Natural killer cell treated with Interleukin-12 subunit alpha and Interleukin-12 subunit beta and Interleukin-15 and Interleukin-18, amount 100 ng/mL, for 72 hours (primary cell): ENCODE results near the gene HSF5. TPM values are rescaled to one million over a fixed set of nuclear protein-coding genes. Genes with fewer than 3 reads are reported as not detected.
"Not testable (repeated sequence)": the region's sequence is repeated elsewhere in the genome, so short reads cannot be mapped to it uniquely, and the experiment has no call there.

Source experiments
- ATAC-seq, 2 donors: fragments of 150-1000 bp; cut with Tn5 transposase in 1 of 2; sonication (Bioruptor Pico), chemical (Tn5 transposase) in 1 of 2; 2 replicates each; pipeline ENCODE4 v1.10.0; 2021
- DNase-seq: peaks from one replicate; pipeline ENCODE4 v3.0.0; 2022; ENCODE audit warnings: low spot score
- H3K27ac Mint-ChIP-seq, 2 donors: 1 replicate in 1 of 2; 2 replicates in 1 of 2; pipeline ENCODE4 v1.8.0; 2022; ENCODE audit warnings: mixed read lengths in 2 of 2, mild to moderate bottlenecking in 1 of 2, moderate library complexity in 1 of 2
- H3K27me3 Mint-ChIP-seq, 2 donors: 1 replicate in 1 of 2; 2 replicates in 1 of 2; pipeline ENCODE4 v1.8.0; 2022; ENCODE audit warnings: mixed read lengths in 2 of 2
- H3K36me3 Mint-ChIP-seq: one replicate; pipeline ENCODE4 v1.8.0; 2022; ENCODE audit warnings: mixed read lengths
- H3K4me1 Mint-ChIP-seq, 2 donors: 1 replicate in 1 of 2; 2 replicates in 1 of 2; pipeline ENCODE4 v1.8.0; 2022; ENCODE audit warnings: low read depth in 2 of 2, mixed read lengths in 2 of 2, mild to moderate bottlenecking in 1 of 2
- H3K4me3 Mint-ChIP-seq: one replicate; pipeline ENCODE4 v1.8.0; 2022; ENCODE audit warnings: mixed read lengths
- H3K9me3 Mint-ChIP-seq: 2 replicates; pipeline ENCODE4 v1.8.0; 2022; ENCODE audit warnings: mixed read lengths
- total RNA-seq, 2 donors: library from RNA; stranded (reverse); gene quantifications; one replicate each; pipeline ENCODE4 v1.2.3, GENCODE V29; 2022

The HSF5 gene
- total RNA-seq, 2 donors from 2014 or later, result 1.7 to 3.3 TPM

GRCh38 chr17:58411408-58411894 lies 76.8 kb downstream of the HSF5 start:
- DNase-seq, result no peak
- Mint-ChIP-seq H3K4me3 (no peak overlapping the region), H3K36me3 (no peaks in the 10 kb centered on the region), H3K27ac (no peak overlapping the region), H3K27me3 (no peaks in the 10 kb centered on the region), H3K4me1 (no peaks in the 10 kb centered on the region), H3K9me3 (no peaks in the 10 kb centered on the region)
- no peak for ATAC-seq

DNA sequence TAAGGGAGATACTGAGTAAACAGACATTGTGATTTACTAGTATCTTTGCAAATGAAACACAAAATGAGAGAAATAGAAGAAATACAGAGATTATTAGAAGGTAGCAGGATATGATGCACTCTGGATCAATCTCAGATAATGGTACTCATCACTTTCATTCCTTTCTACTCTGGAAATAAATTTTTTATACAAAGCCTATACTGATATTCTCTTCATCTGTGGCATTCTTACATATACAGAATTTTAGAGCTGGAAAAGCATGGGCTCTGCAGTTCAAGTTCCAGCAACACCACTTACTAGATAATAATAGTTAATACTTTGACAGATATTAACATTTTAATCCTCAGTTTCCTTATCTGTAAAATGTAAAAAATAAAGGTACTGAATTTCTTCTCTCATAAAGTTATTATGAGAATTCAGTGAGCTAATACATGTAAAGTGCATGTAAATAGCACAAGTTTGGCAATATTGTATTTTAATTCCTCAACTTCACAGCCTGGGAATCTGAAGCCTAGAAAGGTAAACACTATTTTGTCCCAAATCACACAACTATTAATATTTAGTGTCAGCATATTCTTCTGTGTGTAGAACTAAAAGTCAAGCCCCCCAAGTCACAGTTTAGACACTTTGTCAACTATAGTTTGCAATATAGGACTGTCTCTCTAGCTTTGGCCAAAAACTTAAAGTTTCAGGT lies 77.3 kb downstream of the HSF5 start:
- Mint-ChIP-seq H3K9me3 (no peaks in the 10 kb centered on the region), H3K4me1 (no peaks in the 10 kb centered on the region), H3K4me3 (no peak overlapping the region), H3K27me3 (no peaks in the 10 kb centered on the region), H3K27ac (no peak overlapping the region), H3K36me3 (no peaks in the 10 kb centered on the region)
- no peak for ATAC-seq
- no peak for DNase-seq

DNA sequence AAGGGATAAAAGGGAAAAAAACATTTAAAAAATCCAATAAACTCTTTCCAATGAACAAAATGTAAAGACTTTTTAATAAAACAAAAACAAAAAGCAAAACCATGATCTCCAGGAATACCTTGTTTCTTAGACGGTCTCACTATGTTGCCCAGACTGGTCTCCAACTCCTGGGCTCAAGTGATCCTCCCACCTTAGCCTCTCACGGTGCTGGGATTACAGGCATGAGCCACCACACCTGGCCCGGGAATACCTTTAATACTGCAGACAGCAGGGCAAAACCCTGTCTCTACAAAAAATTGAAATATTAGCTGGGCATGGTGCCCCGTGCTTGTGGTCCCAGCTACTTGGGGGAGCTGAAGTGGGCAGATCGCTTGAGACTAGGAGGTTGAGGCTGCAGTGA lies 78.8 kb downstream of the HSF5 start:
- ATAC-seq (no peak), DNase-seq (no peak)
- H3K4me3 Mint-ChIP-seq, result no peak overlapping the region
- no peaks in the 10 kb centered on the region for H3K4me1 Mint-ChIP-seq
- no peak overlapping the region for H3K27ac Mint-ChIP-seq
- H3K36me3 Mint-ChIP-seq, result no peaks in the 10 kb centered on the region
- no peaks in the 10 kb centered on the region for H3K27me3 Mint-ChIP-seq
- H3K9me3 Mint-ChIP-seq, result no peaks in the 10 kb centered on the region

DNA sequence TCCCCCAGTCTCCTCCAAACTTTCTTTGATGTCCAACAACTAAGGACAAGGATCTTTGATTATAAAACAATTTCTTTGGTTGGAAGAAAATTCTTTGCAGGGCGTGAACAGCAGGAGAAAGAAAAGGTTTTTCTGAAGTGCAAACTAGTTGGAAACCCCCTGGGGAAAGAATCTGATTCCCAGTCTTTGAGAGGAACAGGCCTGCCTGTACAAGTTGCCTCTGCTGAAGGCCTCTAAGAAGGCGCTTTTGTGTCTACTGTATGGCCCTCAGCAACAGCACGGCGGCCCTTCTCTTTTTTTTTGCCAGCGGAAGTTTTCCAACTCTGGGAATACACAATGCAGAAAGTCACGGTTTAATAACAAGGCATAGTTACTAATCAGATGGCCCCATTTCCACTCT lies 84.9 kb downstream of the HSF5 start:
- H3K4me3 Mint-ChIP-seq, result no peak overlapping the region
- no peaks in the 10 kb centered on the region for H3K27me3 Mint-ChIP-seq
- H3K36me3 Mint-ChIP-seq, result no peaks in the 10 kb centered on the region
- no peak for DNase-seq
- H3K9me3 Mint-ChIP-seq, result no peaks in the 10 kb centered on the region
- H3K27ac Mint-ChIP-seq, result peak overlapping the region in 1 of 2 donors; percentile 39
- no peaks in the 10 kb centered on the region for H3K4me1 Mint-ChIP-seq
- ATAC-seq, result no peak

DNA sequence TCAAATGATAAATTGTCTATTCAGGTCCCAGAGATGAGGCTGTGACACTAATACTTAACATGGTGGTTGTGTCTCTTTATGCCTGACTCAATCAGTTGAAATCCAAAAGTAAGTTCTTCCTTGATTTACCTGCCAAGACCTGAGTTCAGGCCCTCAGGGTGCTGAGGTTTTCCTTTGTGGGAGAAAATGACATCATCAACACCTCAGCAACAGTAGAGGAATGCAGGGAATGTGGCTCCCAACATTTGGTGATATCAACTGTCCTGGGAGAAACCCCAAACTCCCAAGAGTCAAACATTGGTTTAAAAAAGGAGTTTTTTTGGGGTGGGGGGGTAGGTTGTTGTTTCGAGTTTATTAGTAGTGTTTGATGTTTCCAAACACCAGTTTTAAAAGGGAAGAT lies 85.5 kb downstream of the HSF5 start:
- no peak for ATAC-seq
- H3K27me3 Mint-ChIP-seq, result no peaks in the 10 kb centered on the region
- no peaks in the 10 kb centered on the region for H3K36me3 Mint-ChIP-seq
- H3K27ac Mint-ChIP-seq, result no peak overlapping the region
- H3K9me3 Mint-ChIP-seq, result no peaks in the 10 kb centered on the region
- H3K4me3 Mint-ChIP-seq, result no peak overlapping the region
- no peaks in the 10 kb centered on the region for H3K4me1 Mint-ChIP-seq
- no peak for DNase-seq

DNA sequence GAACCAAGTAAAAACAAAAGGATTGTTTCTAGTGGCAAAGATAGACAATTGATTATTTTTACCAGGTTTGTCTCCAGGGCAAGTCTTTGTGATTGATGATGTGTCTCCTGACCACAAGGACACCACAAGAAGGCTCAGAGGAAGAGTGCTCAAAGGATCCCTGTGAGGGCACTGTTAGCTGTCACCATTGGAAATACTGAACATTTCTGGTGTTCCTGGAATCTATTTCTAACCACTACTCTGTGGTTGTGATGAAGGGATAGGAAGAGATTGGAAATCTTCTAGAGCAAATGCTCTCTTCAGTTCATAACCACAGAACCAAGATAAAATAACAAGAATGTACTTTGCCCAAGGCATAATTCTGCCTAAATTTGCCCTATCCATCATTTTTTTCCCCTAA lies 86.2 kb downstream of the HSF5 start:
- Mint-ChIP-seq H3K4me3 (no peak overlapping the region), H3K4me1 (no peaks in the 10 kb centered on the region), H3K27me3 (no peaks in the 10 kb centered on the region), H3K36me3 (no peaks in the 10 kb centered on the region), H3K9me3 (no peaks in the 10 kb centered on the region), H3K27ac (no peak overlapping the region)
- ATAC-seq (no peak), DNase-seq (no peak)

GRCh38 chr17:58401287-58401686 lies 86.9 kb downstream of the HSF5 start:
- DNase-seq (no peak), ATAC-seq (no peak)
- Mint-ChIP-seq H3K27me3 (no peaks in the 10 kb centered on the region), H3K36me3 (no peaks in the 10 kb centered on the region), H3K27ac (no peak overlapping the region), H3K4me3 (no peak overlapping the region), H3K9me3 (no peaks in the 10 kb centered on the region), H3K4me1 (no peaks in the 10 kb centered on the region)

GRCh38 chr17:58400826-58401225 lies 87.4 kb downstream of the HSF5 start:
- Mint-ChIP-seq H3K9me3 (no peaks in the 10 kb centered on the region), H3K27ac (no peak overlapping the region), H3K36me3 (no peaks in the 10 kb centered on the region), H3K4me1 (no peaks in the 10 kb centered on the region), H3K4me3 (no peak overlapping the region), H3K27me3 (no peaks in the 10 kb centered on the region)
- DNase-seq (no peak), ATAC-seq (no peak)

GRCh38 chr17:58399974-58400373 lies 88.2 kb downstream of the HSF5 start:
- no peak overlapping the region for H3K4me3 Mint-ChIP-seq
- no peaks in the 10 kb centered on the region for H3K4me1 Mint-ChIP-seq
- no peak for DNase-seq
- no peak overlapping the region for H3K27ac Mint-ChIP-seq
- no peaks in the 10 kb centered on the region for H3K9me3 Mint-ChIP-seq
- no peak for ATAC-seq
- no peaks in the 10 kb centered on the region for H3K36me3 Mint-ChIP-seq
- no peaks in the 10 kb centered on the region for H3K27me3 Mint-ChIP-seq

DNA sequence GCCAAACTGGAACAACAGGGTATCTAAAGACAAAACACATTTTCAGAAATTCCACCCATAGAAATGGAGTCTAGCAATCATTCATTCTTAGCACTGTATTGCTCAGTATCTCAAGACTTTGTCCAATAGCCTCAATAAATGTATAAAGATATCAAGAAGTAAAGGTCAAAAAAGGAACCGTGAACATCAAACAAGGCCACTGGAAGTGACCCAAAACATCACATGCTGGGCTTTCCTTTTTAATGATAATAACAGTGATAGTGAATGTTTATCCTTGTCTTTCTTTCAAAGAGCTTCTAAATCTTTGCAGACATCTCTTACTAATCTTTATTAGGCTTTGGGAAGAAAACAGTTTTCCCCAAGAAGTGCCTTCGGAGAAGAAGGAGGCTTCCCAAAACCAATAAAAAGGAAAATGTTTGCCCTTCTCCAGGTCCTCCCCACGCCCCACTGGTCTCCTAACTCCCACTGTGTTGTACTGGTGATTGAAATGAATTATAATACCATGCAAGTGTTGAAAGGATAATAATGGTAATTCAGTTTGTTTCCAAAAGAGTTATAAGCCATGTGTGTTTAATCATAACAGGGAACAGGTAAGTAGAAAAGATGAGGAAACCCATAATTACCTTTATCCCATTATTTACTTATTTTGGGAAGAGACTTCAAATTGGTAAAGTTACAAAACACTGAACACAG lies 89.5 kb downstream of the HSF5 start:
- DNase-seq (no peak), ATAC-seq (no peak)
- no peaks in the 10 kb centered on the region for H3K36me3 Mint-ChIP-seq
- no peaks in the 10 kb centered on the region for H3K9me3 Mint-ChIP-seq
- no peak overlapping the region for H3K27ac Mint-ChIP-seq
- H3K4me3 Mint-ChIP-seq, result no peak overlapping the region
- no peaks in the 10 kb centered on the region for H3K27me3 Mint-ChIP-seq
- no peaks in the 10 kb centered on the region for H3K4me1 Mint-ChIP-seq

GRCh38 chr17:58397421-58397820 lies 90.8 kb downstream of the HSF5 start:
- H3K36me3 Mint-ChIP-seq, H3K9me3 Mint-ChIP-seq, H3K27ac Mint-ChIP-seq, DNase-seq, H3K27me3 Mint-ChIP-seq, H3K4me3 Mint-ChIP-seq, H3K4me1 Mint-ChIP-seq, ATAC-seq: not testable (repeated sequence)

- Mint-ChIP-seq H3K4me3 (no peak overlapping the region), H3K27ac (no peak overlapping the region), H3K36me3 (no peaks in the 10 kb centered on the region), H3K9me3 (no peaks in the 10 kb centered on the region), H3K27me3 (no peaks in the 10 kb centered on the region), H3K4me1 (no peaks in the 10 kb centered on the region)
- DNase-seq (no peak), ATAC-seq (no peak)
Measured at GRCh38 chr17:58396173-58396572, 92.0 kb downstream of the HSF5 start.

DNA sequence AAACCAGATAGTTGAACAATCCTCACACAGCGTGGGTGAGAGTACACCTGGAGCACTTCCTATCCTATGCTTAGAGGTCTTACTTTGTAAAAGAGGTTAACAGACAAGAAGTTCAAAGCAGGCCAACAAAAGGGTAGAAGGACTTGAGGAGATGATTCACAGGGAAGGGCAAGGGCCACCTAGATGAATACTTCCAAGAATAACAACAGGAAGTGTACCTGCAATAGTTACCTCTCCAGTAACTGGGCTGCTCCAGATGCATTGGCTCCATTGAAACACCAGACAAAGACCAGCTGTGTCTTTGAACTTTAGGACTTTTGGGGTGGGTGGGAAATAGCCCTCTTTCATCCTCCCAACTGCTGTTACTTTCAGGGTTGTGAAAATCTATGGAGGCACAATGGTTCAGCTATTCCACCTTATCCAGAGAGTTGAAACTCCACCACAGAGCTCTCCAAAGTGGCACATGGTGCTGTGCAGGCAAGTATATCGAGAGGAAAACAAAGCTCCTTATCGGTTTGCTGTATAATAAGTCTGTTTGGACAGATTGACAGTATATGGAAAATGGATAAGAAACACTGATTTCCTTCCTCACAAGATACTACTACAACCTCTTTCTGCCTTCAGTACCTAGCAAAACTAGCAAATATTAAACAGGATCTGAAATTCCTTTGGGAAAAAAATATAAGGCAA lies 93.5 kb downstream of the HSF5 start:
- ATAC-seq (no peak), DNase-seq (no peak)
- no peak overlapping the region for H3K27ac Mint-ChIP-seq
- no peaks in the 10 kb centered on the region for H3K9me3 Mint-ChIP-seq
- no peak overlapping the region for H3K4me3 Mint-ChIP-seq
- no peaks in the 10 kb centered on the region for H3K36me3 Mint-ChIP-seq
- no peaks in the 10 kb centered on the region for H3K27me3 Mint-ChIP-seq
- no peaks in the 10 kb centered on the region for H3K4me1 Mint-ChIP-seq

GRCh38 chr17:58391302-58391984 lies 96.8 kb downstream of the HSF5 start:
- H3K9me3 Mint-ChIP-seq, result no peaks in the 10 kb centered on the region
- no peak overlapping the region for H3K4me3 Mint-ChIP-seq
- DNase-seq, result no peak
- H3K27ac Mint-ChIP-seq, result no peak overlapping the region
- no peaks in the 10 kb centered on the region for H3K36me3 Mint-ChIP-seq
- H3K27me3 Mint-ChIP-seq, result no peaks in the 10 kb centered on the region
- H3K4me1 Mint-ChIP-seq, result peaks cover 4% of the 10 kb centered on the region in 2 donors
- no peak for ATAC-seq
